Measurements from ENCODE around the gene ZBBX.

Gene ZBBX

GRCh38 chr3:167287308-167287707, 92.8 kb downstream of the ZBBX start:
- no peak overlapping the region for H3K4me3 ChIP-seq
- no peak overlapping the region for H3K27ac ChIP-seq
- no peaks in the 10 kb centered on the region for H3K4me1 ChIP-seq
- H3K36me3 ChIP-seq: no peaks in the 10 kb centered on the region
- no peaks in the 10 kb centered on the region for H3K9me3 ChIP-seq
- intact Hi-C loops (cut with DNase I; ENCODE audit: low total_unique reads): no loop called here
- TF ChIP-seq CTCF (IDR thresholded peaks at IDR 0.05): no peak
- H3K27me3 ChIP-seq: no peaks in the 10 kb centered on the region
- no peak for DNase-seq

- H3K4me3 ChIP-seq: no peak overlapping the region
- intact Hi-C loops (cut with DNase I; ENCODE audit: low total_unique reads): no loop called here
- H3K4me1 ChIP-seq: no peaks in the 10 kb centered on the region
- no peak for DNase-seq
- TF ChIP-seq CTCF (IDR thresholded peaks at IDR 0.05): no peak
- H3K27me3 ChIP-seq: no peaks in the 10 kb centered on the region
- H3K27ac ChIP-seq: no peak overlapping the region
- no peaks in the 10 kb centered on the region for H3K9me3 ChIP-seq
- H3K36me3 ChIP-seq: no peaks in the 10 kb centered on the region
Measured at GRCh38 chr3:167274141-167274874, 105.8 kb downstream of the ZBBX start.

GRCh38 chr3:167253037-167253436, 127.1 kb downstream of the ZBBX start:
- Histone ChIP-seq H3K4me3 (no peak overlapping the region), H3K4me1 (no peaks in the 10 kb centered on the region), H3K36me3 (no peaks in the 10 kb centered on the region), H3K27ac (no peak overlapping the region), H3K27me3 (no peaks in the 10 kb centered on the region), H3K9me3 (no peaks in the 10 kb centered on the region)
- TF ChIP-seq CTCF (IDR thresholded peaks at IDR 0.05): no peak
- intact Hi-C loops (cut with DNase I; ENCODE audit: low total_unique reads): no loop called here
- DNase-seq: no peak

- TF ChIP-seq CTCF (IDR thresholded peaks at IDR 0.05): no peak
- no peaks in the 10 kb centered on the region for H3K4me1 ChIP-seq
- DNase-seq: no peak
- no peak overlapping the region for H3K27ac ChIP-seq
- no peaks in the 10 kb centered on the region for H3K9me3 ChIP-seq
- H3K36me3 ChIP-seq: no peaks in the 10 kb centered on the region
- H3K27me3 ChIP-seq: no peaks in the 10 kb centered on the region
- no peak overlapping the region for H3K4me3 ChIP-seq
- intact Hi-C loops (cut with DNase I; ENCODE audit: low total_unique reads): no loop called here
Measured at GRCh38 chr3:167251678-167252077, 128.4 kb downstream of the ZBBX start.

- intact Hi-C loops (cut with DNase I; ENCODE audit: low total_unique reads): no loop called here
- no peaks in the 10 kb centered on the region for H3K9me3 ChIP-seq
- H3K27ac ChIP-seq: no peak overlapping the region
- no peak for DNase-seq
- H3K4me1 ChIP-seq: no peaks in the 10 kb centered on the region
- no peaks in the 10 kb centered on the region for H3K27me3 ChIP-seq
- TF ChIP-seq CTCF (IDR thresholded peaks at IDR 0.05): no peak
- no peak overlapping the region for H3K4me3 ChIP-seq
- no peaks in the 10 kb centered on the region for H3K36me3 ChIP-seq
Measured at GRCh38 chr3:167246252-167246651, 133.8 kb downstream of the ZBBX start.

Measured in tibial artery (tissue), 4 donors.